Bronchial smooth muscle cell (primary cell): ENCODE data around the gene ADGRF4. TPM values are rescaled to one million over a fixed set of nuclear protein-coding genes. Genes with fewer than 3 reads are reported as not detected.

Source experiments
- total RNA-seq: library from RNA; depleted of rRNA; stranded (reverse); fragments of >200 nt; gene quantifications from 2 replicates; pipeline ENCODE4 v1.2.1, GENCODE V29; 2014

The ADGRF4 gene
- total RNA-seq: under 0.01 TPM in 1 of 2 replicates, not detected in the other

GRCh38 chr6:47698342-47698787 is at the start of gene ADGRF4:
Gene ADGRF4 (plus strand): TSS chr6:47698580. CDS start chr6:47707246, 8,666 bp downstream.

Other genes with a start within 250 kb of the ADGRF4 start
- 7.1 and 14.3 TPM in 2 replicates for gene CD2AP, start 220.8 kb upstream of the ADGRF4 start, total RNA-seq
- gene OPN5, start 83.5 kb downstream of the ADGRF4 start, total RNA-seq: under 0.01 TPM in 2 replicates